Measurements from ENCODE around the gene CYP4F3. TPM values are rescaled to one million over a fixed set of nuclear protein-coding genes. Genes with fewer than 3 reads are reported as not detected.

The CYP4F3 gene
- total RNA-seq, 4 donors from 2014 or later: 0.05 to 0.93 (median 0.68) TPM; not detected in 1

- Histone ChIP-seq H3K27ac (no peak overlapping the region), H3K36me3 (no peaks in the 10 kb centered on the region), H3K4me3 (no peak overlapping the region), H3K27me3 (no peaks in the 10 kb centered on the region), H3K9me3 (no peaks in the 10 kb centered on the region), H3K4me1 (no peaks in the 10 kb centered on the region)
- in situ Hi-C loops (cut with MboI; ENCODE audit: low sequenced_read_pairs in 4 of 4) (no loop called here), intact Hi-C loops (cut with DNase I; ENCODE audit: low total_unique reads) (no loop called here)
- DNase-seq (no peak), ATAC-seq (no peak)
- no peak for TF ChIP-seq CTCF (IDR thresholded peaks at IDR 0.05 in 4 of 5, conservative IDR thresholded peaks at IDR 0.05 in 1 of 5)
- TF ChIP-seq POLR2A (IDR thresholded peaks at IDR 0.05): no peak
Observed at GRCh38 chr19:15641901-15642491, 1.3 kb downstream of the CYP4F3 start.

- no peak for ATAC-seq
- no peak overlapping the region for H3K4me3 ChIP-seq
- H3K27me3 ChIP-seq: no peaks in the 10 kb centered on the region
- H3K27ac ChIP-seq: no peak overlapping the region
- H3K9me3 ChIP-seq: no peaks in the 10 kb centered on the region
- in situ Hi-C loops (cut with MboI; ENCODE audit: low sequenced_read_pairs in 4 of 4): no loop called here
- DNase-seq: no peak
- intact Hi-C loops (cut with DNase I; ENCODE audit: low total_unique reads): no loop called here
- no peak for TF ChIP-seq CTCF (IDR thresholded peaks at IDR 0.05 in 4 of 5, conservative IDR thresholded peaks at IDR 0.05 in 1 of 5)
- TF ChIP-seq POLR2A (IDR thresholded peaks at IDR 0.05): no peak
- no peaks in the 10 kb centered on the region for H3K36me3 ChIP-seq
- no peaks in the 10 kb centered on the region for H3K4me1 ChIP-seq
Observed at GRCh38 chr19:15642807-15643206, 2.1 kb downstream of the CYP4F3 start.

- Histone ChIP-seq H3K4me1 (no peaks in the 10 kb centered on the region), H3K27ac (no peak overlapping the region), H3K9me3 (no peaks in the 10 kb centered on the region), H3K27me3 (no peaks in the 10 kb centered on the region), H3K4me3 (no peak overlapping the region), H3K36me3 (no peaks in the 10 kb centered on the region)
- TF ChIP-seq POLR2A (IDR thresholded peaks at IDR 0.05): no peak
- no peak for TF ChIP-seq CTCF (IDR thresholded peaks at IDR 0.05 in 4 of 5, conservative IDR thresholded peaks at IDR 0.05 in 1 of 5)
- ATAC-seq: no peak
- in situ Hi-C loops (cut with MboI; ENCODE audit: low sequenced_read_pairs in 4 of 4) (no loop called here), intact Hi-C loops (cut with DNase I; ENCODE audit: low total_unique reads) (no loop called here)
- DNase-seq: no peak
Observed at GRCh38 chr19:15643387-15643786, 2.7 kb downstream of the CYP4F3 start.

- Histone ChIP-seq H3K4me1 (no peaks in the 10 kb centered on the region), H3K36me3 (no peaks in the 10 kb centered on the region), H3K4me3 (no peak overlapping the region), H3K9me3 (no peaks in the 10 kb centered on the region), H3K27ac (no peak overlapping the region), H3K27me3 (no peaks in the 10 kb centered on the region)
- in situ Hi-C loops (cut with MboI; ENCODE audit: low sequenced_read_pairs in 4 of 4) (no loop called here), intact Hi-C loops (cut with DNase I; ENCODE audit: low total_unique reads) (no loop called here)
- no peak for ATAC-seq
- no peak for DNase-seq
- TF ChIP-seq CTCF (IDR thresholded peaks at IDR 0.05 in 4 of 5, conservative IDR thresholded peaks at IDR 0.05 in 1 of 5): no peak
- TF ChIP-seq POLR2A (IDR thresholded peaks at IDR 0.05): no peak
Observed at GRCh38 chr19:15644066-15644741, 3.5 kb downstream of the CYP4F3 start.
